Smooth muscle cell (in vitro differentiated cells): ENCODE measurements around the gene ACKR2. TPM values are rescaled to one million over a fixed set of nuclear protein-coding genes. Genes with fewer than 3 reads are reported as not detected.
A peak's percentile ranks its signal among the peaks of the same experiment; 100 is the strongest.

Source experiments
- DNase-seq: peaks from one replicate; lab custom pipeline; 2025; ENCODE audit not compliant: unreplicated experiment; lab: John Stamatoyannopoulos, UW
- H2AFZ ChIP-seq: fragments of 200-600 bp; sonication (generic); 2 replicates; pipeline ENCODE4 v1.6.0; 2016; ENCODE audit warnings: antibody characterized with exemption, low read depth, mild to moderate bottlenecking
- H3F3A ChIP-seq: fragments of 200-600 bp; sonication (generic); 2 replicates; pipeline ENCODE4 v1.6.0; 2017; ENCODE audit warnings: antibody characterized with exemption, low read depth
- H3K27ac ChIP-seq: fragments of 200-600 bp; sonication (generic); 2 replicates; pipeline ENCODE4 v1.5.1; 2016; ENCODE audit warnings: low read depth, mild to moderate bottlenecking
- H3K27me3 ChIP-seq: fragments of 200-600 bp; sonication (generic); 2 replicates; pipeline ENCODE4 v1.6.1; 2016; ENCODE audit warnings: low read depth, mild to moderate bottlenecking
- H3K36me3 ChIP-seq: fragments of 200-600 bp; sonication (generic); 2 replicates; pipeline ENCODE4 v1.5.1; 2016; ENCODE audit warnings: low read depth
- H3K4me1 ChIP-seq: fragments of 200-600 bp; sonication (generic); 2 replicates; pipeline ENCODE4 v1.5.1; 2016; ENCODE audit warnings: low read depth
- H3K4me2 ChIP-seq: fragments of 200-600 bp; sonication (generic); 2 replicates; pipeline ENCODE4 v1.6.0; 2016; ENCODE audit warnings: mild to moderate bottlenecking
- H3K4me3 ChIP-seq: fragments of 200-600 bp; sonication (generic); 2 replicates; pipeline ENCODE4 v1.5.1; 2016; ENCODE audit warnings: mild to moderate bottlenecking
- H3K79me2 ChIP-seq: fragments of 200-600 bp; sonication (generic); 2 replicates; pipeline ENCODE4 v1.6.0; 2016; ENCODE audit warnings: low read depth, mild to moderate bottlenecking
- H3K9ac ChIP-seq: fragments of 200-600 bp; sonication (generic); 2 replicates; pipeline ENCODE4 v1.6.0; 2016; ENCODE audit warnings: low read depth
- H3K9me3 ChIP-seq: fragments of 200-600 bp; sonication (generic); replicated peaks from 2 replicates; pipeline ENCODE4 v1.5.1; 2016; ENCODE audit warnings: low read depth
- H4K20me1 ChIP-seq: fragments of 200-600 bp; sonication (generic); 2 replicates; pipeline ENCODE4 v1.6.0; 2016; ENCODE audit warnings: low read depth
- WGBS: methylation state at CpG from one replicate; pipeline ENCODE4 v1.1.7; 2016; ENCODE audit warnings: low lambda C conversion rate; 5-methylcytosine and 5-hydroxymethylcytosine counted together
- polyA plus RNA-seq: library from polyadenylated mRNA; unstranded; fragments of >200 nt; fragmentation: Nextera tagmentation; extraction: Ambion mirVana; gene quantifications from 2 replicates; pipeline ENCODE4 v1.2.1, GENCODE V29; 2016
- total RNA-seq: library from RNA; depleted of rRNA; stranded (reverse); fragments of >200 nt; gene quantifications from 2 replicates; pipeline ENCODE4 v1.2.3, GENCODE V29; 2014
- TF ChIP-seq, protein P1 (sequence below): fragments of 200-600 bp; sonication (generic); IDR thresholded peaks from 2 replicates; pipeline ENCODE4 v1.5.1; 2017; ENCODE audit warnings: borderline replicate concordance, mild to moderate bottlenecking, antibody characterized with exemption; ENCODE audit not compliant: insufficient read depth, poor library complexity, severe bottlenecking

The ACKR2 gene
- total and polyA plus RNA-seq, 2 experiments from 2014 or later: 1.1 to 17.2 TPM

- no peaks in the 10 kb centered on the region for H3K36me3 ChIP-seq
- H3K4me2 ChIP-seq: no peak overlapping the region
- H3F3A ChIP-seq: no peaks in the 10 kb centered on the region
- H3K9me3 ChIP-seq: no peaks in the 10 kb centered on the region
- H3K27ac ChIP-seq: no peak overlapping the region
- H3K27me3 ChIP-seq: no peaks in the 10 kb centered on the region
- H3K79me2 ChIP-seq: no peaks in the 10 kb centered on the region
- no peak for DNase-seq
- H4K20me1 ChIP-seq: no peaks in the 10 kb centered on the region
- 79% methylated on average over 6 of the region's 6 CpGs for WGBS
- no peak overlapping the region for H3K4me3 ChIP-seq
- TF ChIP-seq, protein P1, sequence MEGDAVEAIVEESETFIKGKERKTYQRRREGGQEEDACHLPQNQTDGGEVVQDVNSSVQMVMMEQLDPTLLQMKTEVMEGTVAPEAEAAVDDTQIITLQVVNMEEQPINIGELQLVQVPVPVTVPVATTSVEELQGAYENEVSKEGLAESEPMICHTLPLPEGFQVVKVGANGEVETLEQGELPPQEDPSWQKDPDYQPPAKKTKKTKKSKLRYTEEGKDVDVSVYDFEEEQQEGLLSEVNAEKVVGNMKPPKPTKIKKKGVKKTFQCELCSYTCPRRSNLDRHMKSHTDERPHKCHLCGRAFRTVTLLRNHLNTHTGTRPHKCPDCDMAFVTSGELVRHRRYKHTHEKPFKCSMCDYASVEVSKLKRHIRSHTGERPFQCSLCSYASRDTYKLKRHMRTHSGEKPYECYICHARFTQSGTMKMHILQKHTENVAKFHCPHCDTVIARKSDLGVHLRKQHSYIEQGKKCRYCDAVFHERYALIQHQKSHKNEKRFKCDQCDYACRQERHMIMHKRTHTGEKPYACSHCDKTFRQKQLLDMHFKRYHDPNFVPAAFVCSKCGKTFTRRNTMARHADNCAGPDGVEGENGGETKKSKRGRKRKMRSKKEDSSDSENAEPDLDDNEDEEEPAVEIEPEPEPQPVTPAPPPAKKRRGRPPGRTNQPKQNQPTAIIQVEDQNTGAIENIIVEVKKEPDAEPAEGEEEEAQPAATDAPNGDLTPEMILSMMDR: no peak
- H3K9ac ChIP-seq: no peak overlapping the region
- no peaks in the 10 kb centered on the region for H3K4me1 ChIP-seq
- H2AFZ ChIP-seq: no peak overlapping the region
Measured at GRCh38 chr3:42851228-42851834, 42.1 kb downstream of the ACKR2 start.

GRCh38 chr3:42852441-42852840 lies 43.2 kb downstream of the ACKR2 start:
- Histone ChIP-seq H3K36me3 (no peaks in the 10 kb centered on the region), H3K4me3 (no peak overlapping the region), H2AFZ (peak overlapping the region; percentile 57), H3K4me1 (no peaks in the 10 kb centered on the region), H4K20me1 (no peaks in the 10 kb centered on the region), H3K9me3 (no peaks in the 10 kb centered on the region), H3F3A (no peaks in the 10 kb centered on the region), H3K79me2 (no peaks in the 10 kb centered on the region), H3K4me2 (no peak overlapping the region), H3K27ac (no peak overlapping the region), H3K27me3 (no peaks in the 10 kb centered on the region), H3K9ac (no peak overlapping the region)
- DNase-seq: no peak
- 35% methylated on average over 2 of the region's 2 CpGs for WGBS
- TF ChIP-seq, protein P1: no peak

- H3K27ac ChIP-seq: no peak overlapping the region
- H3K4me2 ChIP-seq: no peak overlapping the region
- H3F3A ChIP-seq: no peaks in the 10 kb centered on the region
- H3K27me3 ChIP-seq: no peaks in the 10 kb centered on the region
- no peaks in the 10 kb centered on the region for H3K79me2 ChIP-seq
- H3K4me1 ChIP-seq: no peaks in the 10 kb centered on the region
- H2AFZ ChIP-seq: peak overlapping the region; percentile 57
- no peaks in the 10 kb centered on the region for H3K9me3 ChIP-seq
- no peaks in the 10 kb centered on the region for H3K36me3 ChIP-seq
- 88% methylated on average over 1 of the region's 1 CpG for WGBS
- H3K9ac ChIP-seq: no peak overlapping the region
- TF ChIP-seq, protein P1: no peak
- H4K20me1 ChIP-seq: no peaks in the 10 kb centered on the region
- no peak overlapping the region for H3K4me3 ChIP-seq
- no peak for DNase-seq
Measured at GRCh38 chr3:42853056-42853455, 43.8 kb downstream of the ACKR2 start.

- no peaks in the 10 kb centered on the region for H3F3A ChIP-seq
- WGBS: 93% methylated on average over 4 of the region's 4 CpGs
- H3K4me1 ChIP-seq: no peaks in the 10 kb centered on the region
- no peaks in the 10 kb centered on the region for H3K9me3 ChIP-seq
- H3K4me3 ChIP-seq: no peak overlapping the region
- no peak for DNase-seq
- no peak overlapping the region for H3K4me2 ChIP-seq
- TF ChIP-seq, protein P1: no peak
- no peak overlapping the region for H3K27ac ChIP-seq
- no peaks in the 10 kb centered on the region for H3K36me3 ChIP-seq
- H2AFZ ChIP-seq: no peak overlapping the region
- no peaks in the 10 kb centered on the region for H3K27me3 ChIP-seq
- H3K79me2 ChIP-seq: no peaks in the 10 kb centered on the region
- H4K20me1 ChIP-seq: no peaks in the 10 kb centered on the region
- H3K9ac ChIP-seq: no peak overlapping the region
Measured at GRCh38 chr3:42853739-42854302, 44.6 kb downstream of the ACKR2 start.
